Measurements from ENCODE around the gene GATAD2A. TPM values are rescaled to one million over a fixed set of nuclear protein-coding genes. Genes with fewer than 3 reads are reported as not detected.
A peak's percentile ranks its signal among the peaks of the same experiment; 100 is the strongest.

The GATAD2A gene
- total RNA-seq, 8 experiments from 2014 or later = 23.9 to 65.0 (median 39.6) TPM

DNA sequence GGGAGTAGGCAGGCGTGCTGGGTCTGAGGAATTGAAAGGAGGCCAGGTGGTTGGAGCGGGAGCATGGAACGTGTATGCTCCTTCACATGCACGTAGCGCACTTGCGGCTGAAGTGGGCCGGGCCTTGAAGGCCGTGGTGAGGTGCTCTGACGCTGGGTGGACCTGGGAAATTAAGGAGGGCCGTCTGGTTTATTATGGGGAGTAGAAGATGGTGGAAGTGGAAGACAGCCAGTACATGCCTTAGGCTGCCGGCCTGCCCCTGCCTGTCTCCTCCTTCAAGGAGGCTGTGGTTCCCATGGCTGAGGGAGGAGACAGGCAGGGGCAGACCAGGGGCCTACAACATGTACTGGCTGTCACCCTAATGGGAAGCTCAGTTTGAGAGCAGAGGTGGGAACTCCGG, 23.9 kb downstream of the GATAD2A start:
- 74 to 100% (median 88%) methylated on average over 2 to 6 of the region's 12 CpGs; no CpG with 5 or more reads in 5 of the 10 experiments for WGBS, 10 experiments
- no peak for ATAC-seq (replicated peaks in 6 of 8)
- H3K27ac ChIP-seq = no peak overlapping the region
- no peak overlapping the region for H3K4me3 ChIP-seq
- no peaks in the 10 kb centered on the region for H3K4me1 ChIP-seq (replicated peaks in 1 of 2)
- in situ Hi-C loops (cut with MboI; ENCODE audit: low pct_unique_long_range_greater_than_20kb in 2 of 9, low sequenced_read_pairs in 9 of 9, unreplicated experiment in 9 of 9) = no loop called here

DNA sequence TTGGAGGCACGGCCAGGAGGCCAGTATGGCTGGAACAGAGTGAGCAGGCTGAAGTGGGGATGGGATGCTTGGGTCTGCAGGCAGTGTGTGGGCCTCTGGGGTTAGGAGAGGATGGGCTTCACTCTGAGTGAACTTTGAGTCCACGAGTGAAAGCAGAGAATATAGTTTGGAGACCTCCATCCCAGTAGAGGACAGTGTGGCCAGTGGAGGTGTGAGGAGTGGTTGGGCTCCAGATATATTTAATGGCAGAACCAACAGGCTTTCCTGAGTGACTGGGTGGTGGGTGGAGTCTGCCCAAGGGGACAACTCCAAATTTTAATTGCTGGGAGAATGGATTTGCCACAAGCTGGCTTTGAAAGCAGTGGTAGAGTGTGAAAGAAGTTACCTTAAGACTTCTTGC, 27.3 kb downstream of the GATAD2A start:
- no peak overlapping the region for H3K27ac ChIP-seq

DNA sequence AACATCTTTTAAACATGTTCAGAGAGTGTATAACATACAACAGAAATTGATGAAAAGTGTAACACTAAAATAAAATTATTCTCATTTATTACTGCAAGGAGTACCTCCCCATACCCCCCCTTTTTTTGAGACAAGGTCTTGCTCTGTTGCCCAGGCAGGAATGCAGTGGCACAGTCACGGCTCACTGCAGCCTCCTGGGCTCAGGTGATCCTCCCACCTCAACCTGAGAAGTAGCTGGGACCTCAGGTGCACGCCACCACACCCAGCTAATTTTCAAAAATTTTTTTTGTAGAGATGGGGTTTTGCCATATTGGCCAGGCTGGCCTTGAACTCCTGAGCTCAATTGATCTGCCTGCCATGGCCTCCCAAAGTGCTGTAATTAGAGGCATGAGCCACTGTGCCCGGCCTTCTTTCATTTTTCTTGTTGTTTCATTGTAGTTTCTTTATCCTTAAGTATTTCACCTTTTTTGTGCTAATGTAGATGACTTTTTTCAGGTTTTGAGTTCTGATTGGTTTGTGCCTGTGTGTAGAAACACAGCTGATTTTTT, 28.3 kb downstream of the GATAD2A start:
- 89 to 100% (median 95%) methylated on average over 1 to 3 of the region's 3 CpGs; no CpG with 5 or more reads in 3 of the 10 experiments for WGBS, 10 experiments
- no peak overlapping the region for H3K27ac ChIP-seq
- in situ Hi-C loops (cut with MboI; ENCODE audit: low pct_unique_long_range_greater_than_20kb in 2 of 9, low sequenced_read_pairs in 9 of 9, unreplicated experiment in 9 of 9) = no loop called here
- peaks cover 0 to 2% of the 10 kb centered on the region in 2 donors for H3K4me1 ChIP-seq (replicated peaks in 1 of 2)
- no peak overlapping the region for H3K4me3 ChIP-seq
- no peak for ATAC-seq (replicated peaks in 6 of 8)

More for the DNA sequence above, 27.3 kb downstream of the GATAD2A start:
- in situ Hi-C loops (cut with MboI; ENCODE audit: low pct_unique_long_range_greater_than_20kb in 2 of 9, low sequenced_read_pairs in 9 of 9, unreplicated experiment in 9 of 9) = no loop called here
- H3K4me3 ChIP-seq = no peak overlapping the region
- ATAC-seq (replicated peaks in 6 of 8) = no peak
- peaks cover 0 to 2% of the 10 kb centered on the region in 2 donors for H3K4me1 ChIP-seq (replicated peaks in 1 of 2)
- WGBS, 10 experiments = 80 to 100% (median 92%) methylated on average over 1 to 2 of the region's 2 CpGs; no CpG with 5 or more reads in 5 of the 10 experiments

DNA sequence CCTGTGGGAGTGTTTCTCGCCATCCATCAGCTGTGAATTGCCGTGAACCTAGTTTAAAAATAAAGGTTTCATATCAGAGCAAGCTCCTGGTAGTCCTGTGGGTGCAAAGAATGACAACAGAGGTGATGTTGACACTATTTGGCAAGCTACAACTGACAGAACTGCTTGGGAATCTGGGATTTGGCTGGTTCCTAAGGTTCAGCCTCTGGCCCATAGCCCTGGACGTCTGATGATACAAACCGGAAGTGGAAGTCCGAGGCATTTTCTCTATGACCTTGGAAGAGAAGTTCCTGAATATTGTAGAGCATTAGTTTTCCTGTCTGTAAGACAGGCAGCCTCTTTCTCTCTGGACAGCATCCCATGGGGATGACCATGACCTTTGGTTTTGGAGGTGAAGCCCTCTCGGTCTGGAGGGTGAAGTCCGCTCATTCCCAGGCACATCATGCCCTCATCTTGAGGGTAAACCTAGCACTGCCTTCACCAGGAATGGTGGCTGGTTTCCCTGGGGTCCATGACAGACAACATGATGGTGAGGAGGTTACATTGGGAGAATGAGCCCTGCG, 29.1 kb downstream of the GATAD2A start:
- H3K27ac ChIP-seq = no peak overlapping the region
- ATAC-seq (replicated peaks in 6 of 8) = no peak
- WGBS, 10 experiments = 55 to 100% (median 89%) methylated on average over 1 to 5 of the region's 8 CpGs; no CpG with 5 or more reads in 2 of the 10 experiments
- no peak overlapping the region for H3K4me3 ChIP-seq
- H3K4me1 ChIP-seq (replicated peaks in 1 of 2) = peaks cover 0 to 2% of the 10 kb centered on the region in 2 donors
- in situ Hi-C loops (cut with MboI; ENCODE audit: low pct_unique_long_range_greater_than_20kb in 2 of 9, low sequenced_read_pairs in 9 of 9, unreplicated experiment in 9 of 9) = no loop called here

DNA sequence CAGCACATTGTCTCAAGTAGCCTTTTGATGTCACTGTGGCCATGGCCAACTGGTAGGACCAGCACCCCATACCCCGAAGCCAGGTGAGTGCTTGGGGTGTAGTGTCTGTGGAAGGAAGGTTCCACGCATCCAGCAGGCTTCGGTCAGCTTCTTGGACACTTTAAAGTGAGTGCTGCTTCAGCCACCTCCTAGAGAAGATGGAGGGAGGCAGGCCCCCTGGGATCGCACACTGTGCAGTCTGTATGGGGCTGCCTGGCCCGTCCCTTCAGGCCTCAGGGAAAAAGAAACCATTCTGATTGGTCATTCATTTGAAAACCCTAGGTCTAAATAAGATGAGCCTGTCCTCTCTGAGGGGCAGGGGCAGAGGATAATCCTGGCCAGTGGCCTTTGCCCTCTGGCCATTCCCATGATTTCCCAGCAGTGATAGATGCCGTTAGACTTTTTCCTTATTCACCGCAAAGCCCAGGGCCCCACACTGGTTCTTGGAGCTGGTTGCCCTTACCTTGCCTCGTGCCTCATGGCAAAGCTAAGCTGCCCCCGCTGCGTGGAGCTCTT, 30.7 kb downstream of the GATAD2A start:
- no peak for ATAC-seq (replicated peaks in 6 of 8)
- H3K4me3 ChIP-seq = no peak overlapping the region
- in situ Hi-C loops (cut with MboI; ENCODE audit: low pct_unique_long_range_greater_than_20kb in 2 of 9, low sequenced_read_pairs in 9 of 9, unreplicated experiment in 9 of 9) = no loop called here
- 69 to 100% (median 100%) methylated on average over 2 to 4 of the region's 10 CpGs; no CpG with 5 or more reads in 5 of the 10 experiments for WGBS, 10 experiments
- peaks cover 0 to 2% of the 10 kb centered on the region in 2 donors for H3K4me1 ChIP-seq (replicated peaks in 1 of 2)
- H3K27ac ChIP-seq = peak overlapping the region in 1 of 2 donors; percentile 29

DNA sequence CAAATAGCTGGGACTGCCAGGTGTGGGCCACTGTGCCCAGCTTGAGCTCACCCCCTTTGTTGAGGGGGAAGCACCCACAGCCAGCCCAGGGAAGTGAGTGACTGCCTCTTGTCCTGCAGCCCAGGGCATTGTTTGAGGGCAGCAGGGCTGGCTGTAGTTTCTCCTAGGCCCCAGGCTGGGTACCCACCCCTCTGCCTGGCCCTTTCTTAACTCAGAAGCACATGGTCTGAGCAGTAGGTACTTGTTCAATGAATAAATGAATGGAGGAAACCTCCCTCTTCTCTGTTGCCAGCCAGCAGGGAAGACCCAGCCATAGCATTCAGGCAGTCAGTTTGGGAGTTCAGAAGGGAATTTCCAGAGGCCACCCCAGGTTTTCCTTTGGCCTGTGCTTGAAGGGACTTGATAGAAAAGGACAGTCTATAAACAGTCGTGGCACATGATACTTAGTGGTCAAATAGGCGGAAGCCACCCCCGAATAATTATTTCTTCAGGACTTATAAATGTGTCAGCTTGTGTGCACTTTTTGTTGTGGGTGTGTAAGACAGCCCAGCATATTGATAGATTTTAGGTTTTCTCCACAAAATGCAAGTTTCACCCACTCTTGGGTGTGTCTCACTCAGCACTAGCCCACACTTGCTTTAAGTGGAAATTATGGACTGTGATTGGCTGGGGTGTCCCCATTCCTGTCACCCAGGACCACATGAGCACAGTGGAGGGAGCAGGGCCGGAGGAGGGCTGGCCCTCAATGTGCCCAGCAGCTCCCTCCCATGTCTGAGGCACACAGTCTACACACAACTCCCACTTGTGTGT, 33.1 kb downstream of the GATAD2A start:
- 19 to 100% (median 100%) methylated on average over 1 to 3 of the region's 4 CpGs; no CpG with 5 or more reads in 5 of the 10 experiments for WGBS, 10 experiments
- ATAC-seq (replicated peaks in 6 of 8) = peak; percentile 43 to 78 (median 74)
- Histone ChIP-seq H3K4me1 (replicated peaks in 1 of 2) (peaks cover 0 to 2% of the 10 kb centered on the region in 2 donors), H3K4me3 (no peak overlapping the region), H3K27ac (no peak overlapping the region)
- in situ Hi-C loops (cut with MboI; ENCODE audit: low pct_unique_long_range_greater_than_20kb in 2 of 9, low sequenced_read_pairs in 9 of 9, unreplicated experiment in 9 of 9) = no loop called here

DNA sequence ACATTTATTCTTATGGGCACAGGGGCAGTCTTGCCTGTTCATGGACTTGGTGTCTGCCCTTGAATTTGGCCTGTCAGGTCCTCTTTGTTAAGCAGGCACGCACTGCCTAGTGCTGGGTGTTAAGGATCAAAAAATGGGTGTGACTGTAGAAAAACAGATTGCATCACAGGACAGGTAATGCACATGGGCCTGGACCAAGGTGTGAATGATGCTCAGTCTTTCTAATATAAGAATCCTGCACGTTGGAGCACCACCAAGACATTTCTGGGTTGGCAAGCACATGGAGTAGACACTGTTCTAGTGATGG, 33.7 kb downstream of the GATAD2A start:
- in situ Hi-C loops (cut with MboI; ENCODE audit: low pct_unique_long_range_greater_than_20kb in 2 of 9, low sequenced_read_pairs in 9 of 9, unreplicated experiment in 9 of 9) = no loop called here
- WGBS, 10 experiments = 20 to 100% (median 80%) methylated on average over 1 to 2 of the region's 2 CpGs; no CpG with 5 or more reads in 5 of the 10 experiments
- no peak for ATAC-seq (replicated peaks in 6 of 8)
- Histone ChIP-seq H3K4me1 (replicated peaks in 1 of 2) (peaks cover 0 to 2% of the 10 kb centered on the region in 2 donors), H3K27ac (no peak overlapping the region), H3K4me3 (no peak overlapping the region)

DNA sequence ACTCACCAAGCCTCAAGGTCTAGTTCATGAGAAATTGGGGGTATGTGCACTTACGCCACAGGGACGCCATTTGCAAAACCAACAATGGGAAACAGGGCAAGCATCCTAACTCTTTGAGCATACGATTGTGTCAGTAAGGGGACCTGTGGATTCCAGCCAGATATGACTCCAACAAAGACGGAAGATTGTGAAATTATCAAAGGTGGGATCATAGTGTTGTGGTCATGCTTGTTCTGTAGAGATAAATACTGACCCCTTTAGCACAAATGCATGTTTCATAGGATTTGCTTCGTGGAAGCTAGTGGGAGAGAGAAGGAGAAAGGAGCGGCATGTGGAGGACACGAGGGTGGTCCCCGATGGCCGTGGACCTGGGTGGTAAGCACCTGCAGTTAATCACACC, 37.8 kb downstream of the GATAD2A start:
- in situ Hi-C loops (cut with MboI; ENCODE audit: low pct_unique_long_range_greater_than_20kb in 2 of 9, low sequenced_read_pairs in 9 of 9, unreplicated experiment in 9 of 9) = no loop called here
- Histone ChIP-seq H3K27ac (no peak overlapping the region), H3K4me3 (no peak overlapping the region), H3K4me1 (replicated peaks in 1 of 2) (peaks cover 0 to 8% of the 10 kb centered on the region in 2 donors)
- no peak for ATAC-seq (replicated peaks in 6 of 8)
- WGBS, 10 experiments = 90 to 100% (median 96%) methylated on average over 1 to 8 of the region's 9 CpGs; no CpG with 5 or more reads in 2 of the 10 experiments

DNA sequence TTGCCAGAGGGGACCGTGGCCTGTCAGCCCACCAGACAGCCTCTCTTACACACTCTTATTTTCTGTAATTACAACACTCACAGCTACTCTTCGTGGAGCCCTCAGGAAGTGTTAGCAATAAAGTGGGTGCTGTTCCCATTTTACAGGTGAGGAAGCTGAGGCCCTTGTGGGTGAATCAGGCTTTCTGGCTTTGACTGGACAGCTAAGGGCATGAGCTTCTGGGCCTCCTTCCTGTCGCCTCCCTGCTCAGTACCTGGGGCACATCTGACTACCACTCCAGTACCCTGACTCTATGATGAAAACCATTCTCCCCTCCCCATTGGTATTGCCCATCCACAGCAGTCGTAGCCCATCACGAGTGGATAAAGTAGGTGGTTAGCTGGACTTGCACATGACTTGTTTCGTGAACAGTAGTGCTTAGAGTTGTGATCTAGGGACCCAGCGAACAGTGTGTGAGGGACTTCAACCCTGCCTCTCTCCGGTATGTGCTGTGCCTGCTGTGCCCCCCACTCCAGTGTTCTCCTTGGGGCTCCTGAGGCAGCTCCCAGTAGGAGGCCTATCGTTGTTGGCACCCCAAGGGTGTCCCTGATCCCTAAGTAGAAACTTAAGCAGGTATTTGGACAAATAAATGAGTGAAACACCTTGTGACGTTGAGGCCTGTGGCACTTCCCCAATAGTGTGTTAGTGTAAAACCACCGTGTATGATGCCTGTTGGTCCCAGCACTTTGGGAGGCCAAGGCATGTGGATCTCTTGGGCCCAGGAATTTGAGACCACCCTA, 38.6 kb downstream of the GATAD2A start:
- in situ Hi-C loops (cut with MboI; ENCODE audit: low pct_unique_long_range_greater_than_20kb in 2 of 9, low sequenced_read_pairs in 9 of 9, unreplicated experiment in 9 of 9) = no loop called here
- no peak for ATAC-seq (replicated peaks in 6 of 8)
- H3K4me3 ChIP-seq = no peak overlapping the region
- H3K4me1 ChIP-seq (replicated peaks in 1 of 2) = peaks cover 0 to 8% of the 10 kb centered on the region in 2 donors
- WGBS, 10 experiments = 47 to 100% (median 80%) methylated on average over 1 to 5 of the region's 11 CpGs; no CpG with 5 or more reads in 2 of the 10 experiments
- H3K27ac ChIP-seq = no peak overlapping the region

DNA sequence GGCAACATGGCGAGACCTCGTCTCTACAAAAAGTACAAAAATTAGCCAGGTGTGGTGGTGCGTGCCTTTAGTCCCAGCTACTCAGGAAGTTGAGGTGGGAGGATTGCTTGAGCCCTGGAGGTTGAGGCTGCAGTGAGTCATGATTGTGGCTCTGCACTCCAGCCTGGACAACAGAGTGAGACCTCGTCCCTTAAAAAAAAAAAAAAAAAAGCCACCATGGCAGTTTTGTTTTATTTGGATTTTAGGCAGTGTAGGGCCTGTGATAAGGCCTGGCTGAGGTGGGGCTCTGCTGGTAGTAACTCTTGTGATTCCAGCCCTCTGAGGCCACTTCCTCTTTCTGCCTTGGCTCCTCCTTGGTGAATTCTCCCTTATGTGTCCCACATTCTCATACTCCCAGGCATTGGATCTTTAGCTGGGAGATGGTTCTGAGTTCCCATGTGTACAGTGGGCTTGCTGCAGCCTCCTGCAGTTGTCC, 39.2 kb downstream of the GATAD2A start:
- in situ Hi-C loops (cut with MboI; ENCODE audit: low pct_unique_long_range_greater_than_20kb in 2 of 9, low sequenced_read_pairs in 9 of 9, unreplicated experiment in 9 of 9) = no loop called here
- Histone ChIP-seq H3K4me3 (no peak overlapping the region), H3K27ac (no peak overlapping the region), H3K4me1 (replicated peaks in 1 of 2) (peaks cover 0 to 8% of the 10 kb centered on the region in 2 donors)
- ATAC-seq (replicated peaks in 6 of 8) = peak in 3 of 8 experiments; percentile 26 to 57 (median 46)
- WGBS, 10 experiments = 40 to 100% (median 100%) methylated on average over 1 to 3 of the region's 4 CpGs; no CpG with 5 or more reads in 5 of the 10 experiments

DNA sequence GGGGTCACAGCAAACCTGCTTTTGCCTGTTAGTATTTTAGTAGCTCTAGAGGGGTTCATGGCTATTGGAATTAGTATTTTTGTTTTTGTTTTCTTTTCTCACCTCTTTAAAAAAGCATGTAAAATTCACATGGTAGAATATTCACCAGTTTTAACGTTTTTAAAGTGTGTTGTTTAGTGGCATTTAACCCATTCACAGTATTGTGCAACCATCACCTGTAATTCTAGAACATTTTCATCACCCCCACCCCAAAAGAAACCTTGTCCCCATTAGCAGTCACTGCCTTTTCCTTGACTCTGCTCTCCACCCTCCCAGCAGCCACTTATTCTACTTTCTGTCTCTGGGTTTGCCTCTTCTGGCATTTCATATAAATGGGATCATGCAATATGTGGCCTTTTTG, 39.8 kb downstream of the GATAD2A start:
- no peak overlapping the region for H3K4me3 ChIP-seq
- in situ Hi-C loops (cut with MboI; ENCODE audit: low pct_unique_long_range_greater_than_20kb in 2 of 9, low sequenced_read_pairs in 9 of 9, unreplicated experiment in 9 of 9) = no loop called here
- peaks cover 0 to 8% of the 10 kb centered on the region in 2 donors for H3K4me1 ChIP-seq (replicated peaks in 1 of 2)
- ATAC-seq (replicated peaks in 6 of 8) = no peak
- no peak overlapping the region for H3K27ac ChIP-seq
- 0 to 80% (median 18%) methylated on average over 1 of the region's 1 CpG; no CpG with 5 or more reads in 2 of the 10 experiments for WGBS, 10 experiments

DNA sequence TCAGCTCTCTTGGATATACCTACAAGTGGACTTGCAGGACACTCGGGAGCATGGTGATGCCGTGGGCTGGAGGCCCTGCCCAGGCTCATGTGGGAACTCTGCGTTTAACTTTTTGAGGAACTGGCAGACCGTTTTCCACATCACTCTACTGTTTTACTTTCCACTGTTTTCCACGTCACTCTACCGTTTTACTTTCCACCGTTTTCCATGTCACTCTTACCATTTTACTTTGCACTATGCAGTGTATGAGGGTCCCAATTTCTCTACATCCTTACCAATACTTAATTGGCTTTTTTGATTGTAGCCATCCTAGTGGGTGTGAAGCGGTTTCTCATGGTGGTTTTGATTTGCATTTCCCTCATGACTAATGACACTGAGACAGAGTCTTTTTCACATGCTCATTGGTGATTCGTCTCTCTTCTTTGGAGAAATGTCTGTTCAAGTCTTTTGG, 40.5 kb downstream of the GATAD2A start:
- in situ Hi-C loops (cut with MboI; ENCODE audit: low pct_unique_long_range_greater_than_20kb in 2 of 9, low sequenced_read_pairs in 9 of 9, unreplicated experiment in 9 of 9) = no loop called here
- Histone ChIP-seq H3K27ac (no peak overlapping the region), H3K4me1 (replicated peaks in 1 of 2) (peaks cover 0 to 8% of the 10 kb centered on the region in 2 donors), H3K4me3 (no peak overlapping the region)
- peak in 2 of 8 experiments; percentile 44 to 64 for ATAC-seq (replicated peaks in 6 of 8)
- WGBS, 10 experiments = 60 to 95% (median 74%) methylated on average over 1 to 9 of the region's 9 CpGs

Measured in motor neuron (in vitro differentiated cells).